ENCODE data around the gene AFG3L2. TPM values are rescaled to one million over a fixed set of nuclear protein-coding genes. Genes with fewer than 3 reads are reported as not detected.

Gene AFG3L2
- total RNA-seq, 1 experiment from 2014 or later = 73.5 TPM

- Histone ChIP-seq H2BK120ac (ENCODE audit: low read depth, low read length, poor library complexity, severe bottlenecking) (no peak overlapping the region), H2AFZ (ENCODE audit: low read length) (no peak overlapping the region), H3K4ac (ENCODE audit: low read depth, low read length) (no peak overlapping the region), H3K27ac (ENCODE audit: insufficient read length, low read depth, low read length) (no peak overlapping the region), H4K5ac (ENCODE audit: insufficient read length, low read depth, low read length) (no peak overlapping the region), H3K79me2 (ENCODE audit: insufficient read depth, low read length) (no peaks in the 10 kb centered on the region; the same call in 1 of the 2 replicates), H3K18ac (ENCODE audit: insufficient read length, low read depth, low read length) (no peak overlapping the region), H3K56ac (ENCODE audit: insufficient read length, low read depth, low read length) (no peak overlapping the region), H3K4me2 (ENCODE audit: insufficient read depth, insufficient read length, low read length) (no peak overlapping the region), H3K23ac (ENCODE audit: insufficient read length, low read depth, low read length) (no peak overlapping the region), H3K79me1 (ENCODE audit: insufficient read depth, low read depth, low read length, poor library complexity, severe bottlenecking) (no peaks in the 10 kb centered on the region), H4K20me1 (ENCODE audit: control insufficient read depth, insufficient read depth, insufficient read length) (no peaks in the 10 kb centered on the region), H3K27me3 (ENCODE audit: insufficient read depth, low read length) (no peaks in the 10 kb centered on the region), H2AK5ac (ENCODE audit: insufficient read length, low read length) (no peak overlapping the region), H4K8ac (replicated peaks; ENCODE audit: insufficient read length, low read depth, low read length) (no peak overlapping the region), H3K23me2 (ENCODE audit: insufficient read length, low read depth, low read length, poor library complexity, severe bottlenecking) (peaks cover 7% of the 10 kb centered on the region), H3K9me3 (ENCODE audit: control insufficient read depth, low read depth, low read length) (peaks cover 3% of the 10 kb centered on the region), H2BK15ac (ENCODE audit: low read depth, low read length) (no peak overlapping the region), H4K91ac (ENCODE audit: insufficient read length, low read depth, low read length) (no peak overlapping the region), H2BK5ac (ENCODE audit: insufficient read length, low read length) (no peak overlapping the region), H3T11ph (ENCODE audit: low read length) (no peak overlapping the region), H2BK20ac (ENCODE audit: low read depth, low read length, poor library complexity, severe bottlenecking) (no peak overlapping the region), H3K14ac (ENCODE audit: insufficient read depth, low read length) (no peak overlapping the region), H2BK12ac (ENCODE audit: insufficient read length, low read depth, low read length) (no peak overlapping the region), H3K9ac (ENCODE audit: extremely low read depth, insufficient read length, low read length) (no peak overlapping the region), H3K4me1 (ENCODE audit: insufficient read depth, low read length) (no peaks in the 10 kb centered on the region)
- Mint-ChIP-seq H3K4me3 (peak overlapping the region in 1 of 2 experiments; percentile 83; a peak in 1 of 5 replicates), H3K36me3 (ENCODE audit: insufficient read depth in 1 of 3, low read depth in 3 of 3) (peaks cover 0 to 17% (median 4%) of the 10 kb centered on the region in 3 experiments; a peak in 5 of 7 replicates), H3K9me3 (no peaks in the 10 kb centered on the region), H3K27me3 (ENCODE audit: low read depth) (no peaks in the 10 kb centered on the region), H3K4me1 (peaks cover 16 to 21% of the 10 kb centered on the region in 2 experiments), H3K27ac (peak overlapping the region in 1 of 3 experiments; percentile 22; a peak in 1 of 7 replicates)
- peak; percentile 36; the same call in 2 of the 3 replicates for TF ChIP-seq CTCF (conservative IDR thresholded peaks at IDR 0.05)
- no CpG with 5 or more reads among the region's 5 CpGs for WGBS (ENCODE audit: extremely low coverage, insufficient read length, low lambda C conversion rate)
- no peak for DNase-seq
Measured at GRCh38 chr18:12421732-12422131, 44.7 kb upstream of the AFG3L2 start.
